22Rv1 (cell line): ENCODE results near the gene MAGI2.

ENCODE experiments used
- CTCF ChIP-seq: fragments of 450-650 bp; IDR thresholded peaks from 2 replicates; pipeline ENCODE4 v1.5.1; 2017; ENCODE audit warnings: mild to moderate bottlenecking
- ZFX ChIP-seq: fragments of 450-650 bp; IDR thresholded peaks from 2 replicates; pipeline ENCODE4 v1.6.1; 2017; ENCODE audit warnings: antibody characterized with exemption, borderline replicate concordance

DNA sequence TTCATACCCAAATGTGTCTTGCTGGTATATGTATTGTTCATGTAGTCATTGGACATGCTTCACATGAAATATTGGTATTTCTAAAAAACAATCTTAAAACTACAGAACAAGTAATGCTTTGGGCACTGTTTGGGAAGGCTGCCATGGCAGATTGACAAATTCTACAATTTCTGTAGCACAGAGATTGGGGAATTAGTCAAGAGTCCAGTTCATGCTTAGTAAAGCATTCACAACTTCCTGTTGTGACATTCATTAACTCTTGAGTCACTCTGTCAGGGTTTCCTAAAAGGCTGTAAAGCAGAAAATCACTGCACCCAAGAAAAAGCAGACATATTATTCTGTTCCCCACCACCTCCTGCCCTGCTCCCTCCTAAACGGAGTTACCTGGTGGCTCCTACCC lies 1256.0 kb downstream of the MAGI2 start:
- TF ChIP-seq CTCF: no peak
- no peak for TF ChIP-seq ZFX
